ENCODE measurements around the gene FANCM. TPM values are rescaled to one million over a fixed set of nuclear protein-coding genes. Genes with fewer than 3 reads are reported as not detected.

Gene FANCM
- total RNA-seq, 1 experiment from 2014 or later = 6.6 TPM

- H3K9me3 Mint-ChIP-seq (ENCODE audit: unreplicated experiment) = no peaks in the 10 kb centered on the region
- BruUV-seq (replicated peaks) = no TSS peak
- H3K4me1 Mint-ChIP-seq (ENCODE audit: insufficient read depth, unreplicated experiment) = peaks cover 17% of the 10 kb centered on the region
- H3K27me3 Mint-ChIP-seq (ENCODE audit: insufficient read depth, unreplicated experiment) = no peaks in the 10 kb centered on the region
- peak; percentile 99 for DNase-seq (ENCODE audit: unreplicated experiment)
- ChIA-PET POLR2A (interaction anchor here (0.6 to 8.9 kb wide), 31 partner anchors 9 to 221 kb away, joined by 3 to 165 read pairs (median 5); partner anchors contain the start of genes KLHL28, MIS18BP1, PRPF39 and TOGARAM1), CTCF (interaction anchor here (0.6 to 2.0 kb wide), 11 partner anchors 16 to 221 kb away, joined by 3 to 10 read pairs (median 3); partner anchors contain the start of gene MIS18BP1)
- no peaks in the 10 kb centered on the region for H3K36me3 Mint-ChIP-seq (ENCODE audit: insufficient read depth, unreplicated experiment)
- no peak for TF ChIP-seq CTCF (IDR thresholded peaks at IDR 0.05; ENCODE audit: unreplicated experiment)
- H3K27ac Mint-ChIP-seq (ENCODE audit: low read depth, unreplicated experiment) = peak within 1 kb of the TSS; percentile 99
- intact Hi-C loops (cut with micrococcal nuclease) = loop anchor here (1.0 to 2.0 kb wide), 5 partner anchors 50 to 221 kb away; partner anchors contain the start of genes KLHL28, MIS18BP1 and PRPF39
- peak within 1 kb of the TSS; percentile 100 for H3K4me3 Mint-ChIP-seq (ENCODE audit: unreplicated experiment)
These were observed 1.4 kb upstream of the FANCM start, which contains the start of gene FKBP3 for GRCh38 chr14:45134051-45134958. FKBP3 (minus strand) TSS chr14:45134481; CDS start chr14:45134456, 25 bp downstream.

GRCh38 chr14:45135156-45135555, 574 bp upstream of the FANCM start:
- CTCF ChIA-PET = interaction anchor here (0.6 to 3.4 kb wide), 4 partner anchors 64 to 222 kb away, joined by 3 to 12 read pairs (median 4); no protein-coding TSS in a partner anchor
- POLR2A ChIA-PET = interaction anchor here (0.7 to 8.9 kb wide), 20 partner anchors 10 to 238 kb away, joined by 3 to 165 read pairs (median 6); partner anchors contain the start of genes KLHL28, MIS18BP1, PRPF39 and TOGARAM1
- DNase-seq (ENCODE audit: unreplicated experiment) = peak; percentile 27
- intact Hi-C loops (cut with micrococcal nuclease) = loop anchor here (2.0 to 5.0 kb wide), 3 partner anchors 50 to 118 kb away; partner anchors contain the start of genes MIS18BP1 and PRPF39
- Mint-ChIP-seq H3K9me3 (ENCODE audit: unreplicated experiment) (no peaks in the 10 kb centered on the region), H3K36me3 (ENCODE audit: insufficient read depth, unreplicated experiment) (no peaks in the 10 kb centered on the region), H3K27me3 (ENCODE audit: insufficient read depth, unreplicated experiment) (no peaks in the 10 kb centered on the region), H3K4me3 (ENCODE audit: unreplicated experiment) (peak overlapping the region; percentile 100), H3K4me1 (ENCODE audit: insufficient read depth, unreplicated experiment) (peaks cover 18% of the 10 kb centered on the region), H3K27ac (ENCODE audit: low read depth, unreplicated experiment) (peak overlapping the region; percentile 99)
- BruUV-seq (replicated peaks) = no TSS peak
- TF ChIP-seq CTCF (IDR thresholded peaks at IDR 0.05; ENCODE audit: unreplicated experiment) = no peak

DNA sequence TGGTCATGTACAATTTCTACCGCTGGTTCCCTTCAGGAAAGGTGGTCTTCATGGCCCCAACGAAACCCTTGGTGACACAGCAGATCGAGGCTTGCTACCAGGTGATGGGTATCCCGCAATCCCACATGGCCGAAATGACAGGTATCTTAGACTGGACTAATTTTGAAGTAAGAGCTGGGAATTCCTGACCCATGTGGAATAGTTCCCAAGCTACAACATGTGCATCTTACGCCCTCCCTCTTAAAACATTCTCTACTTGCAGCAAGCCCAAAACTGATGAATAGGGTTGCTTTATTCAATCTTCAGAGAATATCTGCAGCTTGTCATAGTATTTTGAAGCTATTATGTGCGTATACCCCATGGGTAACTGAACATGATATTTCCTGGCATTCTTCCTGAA, 669 bp downstream of the FANCM start:
- no TSS peak for BruUV-seq (replicated peaks)
- TF ChIP-seq CTCF (IDR thresholded peaks at IDR 0.05; ENCODE audit: unreplicated experiment) = no peak
- Mint-ChIP-seq H3K27ac (ENCODE audit: low read depth, unreplicated experiment) (peak overlapping the region; percentile 99), H3K36me3 (ENCODE audit: insufficient read depth, unreplicated experiment) (no peaks in the 10 kb centered on the region), H3K4me3 (ENCODE audit: unreplicated experiment) (peak overlapping the region; percentile 100), H3K9me3 (ENCODE audit: unreplicated experiment) (no peaks in the 10 kb centered on the region), H3K27me3 (ENCODE audit: insufficient read depth, unreplicated experiment) (no peaks in the 10 kb centered on the region), H3K4me1 (ENCODE audit: insufficient read depth, unreplicated experiment) (peaks cover 18% of the 10 kb centered on the region)
- intact Hi-C loops (cut with micrococcal nuclease) = loop anchor here (5.0 kb wide), 1 partner anchor 61 kb away; no protein-coding TSS in a partner anchor
- ChIA-PET POLR2A (interaction anchor here (0.6 to 8.9 kb wide), 20 partner anchors 9 to 239 kb away, joined by 3 to 165 read pairs (median 4); partner anchors contain the start of genes KLHL28, MIS18BP1, PRPF39 and TOGARAM1), CTCF (interaction anchor here (0.8 to 3.4 kb wide), 5 partner anchors 39 to 223 kb away, joined by 3 to 12 read pairs (median 3); partner anchors contain the start of gene MIS18BP1)
- no peak for DNase-seq (ENCODE audit: unreplicated experiment)

All from MCF 10A (cell line).